HG02840 (cell line): ENCODE results near the gene FAM53B.

Source experiments
- ATAC-seq: cut with Tn5 transposase; IDR thresholded peaks from one replicate; pipeline ENCODE4 v1.9.1; 2021; ENCODE audit warnings: mild to moderate bottlenecking, moderate library complexity, moderate number of reproducible peaks; ENCODE audit not compliant: unreplicated experiment, low FRiP score

Gene FAM53B

DNA sequence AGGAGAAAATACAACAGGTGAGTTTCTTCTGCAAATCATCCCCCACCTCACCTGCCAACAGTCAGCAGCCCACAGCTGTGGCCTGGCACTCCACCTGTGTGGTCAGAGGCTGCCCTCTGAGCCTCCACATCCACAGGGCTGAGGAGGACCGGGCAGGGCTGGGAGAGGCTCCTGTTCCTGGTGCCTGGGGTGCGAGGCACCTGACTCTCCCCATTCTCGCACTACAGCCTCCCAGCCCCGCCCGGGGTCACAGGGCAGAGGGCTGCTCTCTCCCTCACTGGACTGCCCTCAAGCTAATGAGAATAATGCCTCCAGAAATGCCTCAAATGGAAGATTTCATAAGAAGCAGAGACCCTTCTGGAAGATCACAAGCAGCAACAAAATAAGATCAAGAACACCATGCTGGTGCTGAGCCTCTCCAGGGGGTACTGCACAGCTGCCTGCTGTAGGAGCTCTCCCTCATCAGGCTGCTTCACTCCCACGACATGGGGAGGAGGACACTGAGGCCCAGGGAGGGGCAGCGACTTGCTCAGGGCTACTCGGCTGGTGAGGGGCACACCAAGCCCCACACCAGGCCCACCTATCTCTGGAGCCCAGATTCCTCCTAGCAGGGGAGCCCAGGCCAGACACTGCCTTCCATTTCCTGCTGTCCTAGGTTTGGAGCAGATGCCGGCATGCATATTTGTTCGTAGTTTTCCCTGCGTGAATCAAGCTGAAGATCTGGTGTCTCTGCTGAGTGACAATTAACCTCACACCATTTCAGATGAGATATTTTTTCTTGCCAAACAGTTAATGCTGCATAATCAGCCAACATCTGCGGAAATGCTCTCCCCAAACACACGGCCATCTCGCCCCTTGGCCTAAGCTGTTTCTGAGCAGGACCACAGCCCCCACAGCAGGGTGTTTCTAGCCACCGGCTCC, 76.5 kb downstream of the FAM53B start:
- no peak for ATAC-seq

DNA sequence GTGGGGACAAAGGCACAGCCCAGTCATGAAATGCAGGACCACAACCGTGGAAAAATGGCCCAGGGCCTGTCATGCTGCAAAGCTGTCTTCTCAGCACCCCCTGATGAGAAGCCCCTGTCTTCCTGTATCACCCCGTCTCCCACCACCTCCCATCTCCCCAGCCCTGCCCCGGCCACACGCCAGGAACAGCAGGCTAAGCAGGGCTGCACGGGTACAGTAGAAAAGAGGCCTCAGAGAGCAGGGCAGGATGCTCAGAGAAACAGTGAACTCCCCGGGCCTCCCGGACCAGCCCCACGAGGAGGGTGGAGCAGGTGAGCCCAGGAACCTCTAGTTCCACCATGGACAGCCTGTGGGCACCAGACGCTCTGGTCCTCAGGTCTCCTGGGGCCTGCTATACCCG, 77.7 kb downstream of the FAM53B start:
- no peak for ATAC-seq

DNA sequence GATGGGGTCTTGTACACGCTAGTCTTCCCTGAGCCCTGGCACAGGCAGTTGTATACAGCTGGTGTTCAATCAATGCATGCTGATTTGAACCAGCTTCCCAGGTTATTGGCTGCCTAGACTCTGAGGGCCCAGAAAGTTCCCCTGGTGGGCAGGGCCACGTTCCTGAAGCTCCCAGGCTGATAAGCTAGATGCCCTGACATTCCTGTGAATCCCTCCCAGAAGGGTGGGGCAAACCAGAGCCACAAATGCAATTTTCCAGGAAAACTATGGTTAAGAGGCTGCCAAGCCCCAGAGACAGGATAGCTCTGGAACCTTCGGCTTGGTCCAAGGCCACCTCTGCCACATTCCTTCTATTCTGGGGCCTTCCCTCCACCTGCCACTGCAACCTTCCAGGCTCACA, 78.2 kb downstream of the FAM53B start:
- ATAC-seq = no peak

DNA sequence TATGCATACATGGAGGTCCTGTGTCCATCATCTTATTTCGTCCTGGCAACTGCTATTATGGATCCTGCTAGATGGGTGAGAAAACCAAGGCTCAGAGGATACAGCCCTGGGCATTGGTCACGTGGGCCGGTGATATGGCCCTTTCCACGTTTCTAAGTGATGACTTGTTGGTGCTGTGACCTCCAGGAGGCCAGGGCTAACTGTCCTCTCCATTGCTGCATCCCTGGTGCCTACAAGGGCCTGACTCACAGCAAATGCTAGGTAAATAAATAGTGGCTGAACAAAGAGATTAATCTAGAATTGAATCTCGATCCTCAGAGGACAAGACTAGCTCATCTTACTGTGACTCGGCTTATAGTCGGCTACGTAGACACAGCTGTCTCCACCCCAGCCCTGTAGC, 78.6 kb downstream of the FAM53B start:
- no peak for ATAC-seq

DNA sequence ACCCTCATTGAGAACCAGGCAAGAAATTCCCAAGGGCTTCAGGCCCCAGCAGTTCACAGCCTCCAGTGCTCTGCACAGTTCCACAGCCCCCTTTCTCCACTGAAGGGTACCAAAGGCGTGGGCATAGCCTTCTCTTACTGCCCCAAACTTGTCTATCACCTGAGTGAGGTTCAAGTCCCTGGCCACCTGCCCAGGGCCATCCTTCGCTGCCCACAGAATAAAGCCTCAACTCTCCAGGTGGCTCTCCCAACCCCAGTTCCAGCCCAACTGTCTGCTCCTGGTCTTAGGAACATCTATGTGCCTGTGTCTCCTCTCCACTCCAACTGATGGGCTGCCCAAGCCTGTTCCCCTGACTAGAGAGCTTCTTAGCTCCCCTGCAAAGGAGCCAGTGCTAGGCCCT, 79.1 kb downstream of the FAM53B start:
- no peak for ATAC-seq

DNA sequence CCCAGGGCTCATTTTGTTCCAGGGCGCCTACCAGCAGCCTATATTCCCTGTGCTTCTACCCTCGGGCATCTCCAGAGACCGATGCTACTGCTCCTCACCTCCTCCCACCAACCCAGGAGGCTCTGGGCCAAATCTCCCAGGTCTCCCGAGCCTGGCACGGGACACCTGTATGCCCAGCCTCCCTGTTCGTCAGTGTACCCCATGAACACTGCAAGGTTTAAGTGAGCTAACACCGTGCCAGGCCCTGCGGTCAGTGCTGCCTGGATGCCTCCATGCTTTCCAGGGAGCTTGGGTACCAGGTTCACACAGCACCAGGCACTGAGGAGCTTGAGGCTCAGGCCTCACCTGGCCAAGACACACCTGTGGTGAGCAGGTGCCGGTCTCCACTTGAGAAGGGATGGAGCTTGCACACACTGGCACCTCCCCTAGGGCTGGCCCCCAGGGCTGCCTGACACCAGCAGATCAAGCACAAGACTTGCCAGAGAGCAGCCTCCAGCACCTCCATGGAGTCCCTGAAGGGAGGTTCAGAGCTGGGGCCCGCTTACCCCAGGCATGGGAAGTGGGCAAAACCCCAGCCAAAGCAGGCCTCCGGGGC, 80.3 kb downstream of the FAM53B start:
- no peak for ATAC-seq

DNA sequence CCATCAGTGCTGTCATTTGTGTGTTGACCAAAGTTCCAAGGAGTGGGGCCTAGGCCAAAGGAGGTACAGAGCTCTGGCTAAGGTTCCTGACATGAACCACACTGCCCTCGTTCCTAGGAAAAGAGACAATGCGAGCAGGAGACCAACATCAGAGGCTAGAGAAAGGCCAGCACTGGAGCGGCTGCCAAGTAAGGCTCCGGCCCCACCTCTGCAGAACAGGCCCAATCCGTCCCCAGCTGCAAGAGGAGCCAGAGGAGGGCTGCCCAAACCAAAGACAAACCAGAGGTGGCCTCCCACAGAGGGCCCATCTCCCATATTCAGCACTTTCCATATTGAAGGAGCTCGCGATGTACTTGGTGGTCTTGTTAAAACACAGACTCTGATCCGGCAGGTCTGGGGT, 81.0 kb downstream of the FAM53B start:
- ATAC-seq = no peak

DNA sequence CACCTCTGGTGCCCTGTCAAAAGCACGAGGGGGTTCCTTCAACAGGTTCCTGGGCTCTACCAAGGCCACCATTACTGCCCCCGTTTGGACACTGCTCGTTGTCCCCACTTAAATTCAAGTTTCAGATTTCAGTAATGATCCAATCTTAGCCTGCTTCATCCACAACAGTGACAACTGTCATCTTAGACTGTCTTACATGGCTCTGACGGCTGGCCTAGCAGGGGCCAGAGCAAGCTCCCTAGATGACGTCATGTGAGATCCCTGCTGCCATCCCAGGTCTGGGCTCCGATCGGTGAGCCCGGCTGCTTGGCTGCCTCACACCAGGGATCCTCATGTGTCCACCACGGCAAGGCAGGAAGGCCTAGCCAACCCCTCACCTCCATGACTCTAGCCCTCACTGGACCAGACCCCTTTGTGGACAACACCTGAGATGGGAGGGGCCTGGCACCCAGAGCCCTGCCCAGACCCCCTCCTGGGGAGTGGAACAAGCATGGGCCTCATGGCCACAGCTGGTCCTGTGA, 82.5 kb downstream of the FAM53B start:
- ATAC-seq = no peak

DNA sequence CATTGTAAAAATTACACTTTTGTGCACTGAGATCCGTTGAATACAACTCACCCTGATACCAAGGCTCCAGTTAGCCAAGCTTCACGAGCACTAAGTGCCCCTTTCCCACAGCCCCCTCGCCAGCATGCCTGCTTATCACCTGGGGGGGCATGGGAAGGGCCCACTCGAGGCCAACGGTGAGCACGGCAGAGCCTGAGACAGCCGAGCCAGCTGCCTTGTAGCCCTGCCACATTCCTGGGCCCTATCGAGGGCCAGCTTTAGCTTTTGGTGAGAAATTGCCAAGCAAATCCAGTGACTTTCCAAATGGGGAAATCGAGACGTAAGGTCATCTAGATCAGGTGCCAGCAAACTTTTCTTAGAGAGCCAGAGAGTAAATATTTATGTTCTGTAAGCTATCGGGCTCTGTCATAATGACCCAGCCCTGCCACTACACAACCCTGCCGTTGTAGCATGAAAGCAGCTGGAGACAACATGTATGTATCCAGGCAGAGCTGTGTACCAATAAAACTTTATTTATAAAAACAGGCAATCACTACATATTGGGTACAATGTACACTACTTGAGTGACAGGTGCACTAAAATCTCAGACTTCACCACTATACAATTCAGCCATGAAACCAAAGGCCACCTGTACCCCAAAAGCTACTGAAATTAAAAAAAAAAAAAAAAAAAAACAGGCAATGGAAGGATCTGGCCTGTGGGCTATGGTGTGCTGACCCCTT, 83.6 kb downstream of the FAM53B start:
- ATAC-seq = no peak

DNA sequence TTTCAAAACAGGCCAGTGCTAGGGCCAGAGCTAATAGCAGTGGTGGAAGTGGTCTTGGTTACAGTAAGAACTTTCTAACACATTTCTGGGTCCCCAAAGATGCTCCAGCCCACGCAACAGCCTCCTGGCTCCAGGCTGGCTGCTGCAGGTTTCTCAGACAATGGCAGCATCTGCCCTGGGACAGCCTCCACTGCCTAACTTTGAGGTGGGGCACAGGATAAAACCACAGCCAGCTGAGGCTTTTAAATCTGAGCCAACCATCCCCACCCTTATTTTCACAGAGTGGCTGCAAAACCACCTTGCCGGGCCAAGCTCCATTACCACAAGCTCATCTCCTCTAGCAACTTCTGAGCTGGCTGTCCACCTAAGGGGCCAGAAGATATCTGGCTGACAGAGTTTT, 84.8 kb downstream of the FAM53B start:
- no peak for ATAC-seq

DNA sequence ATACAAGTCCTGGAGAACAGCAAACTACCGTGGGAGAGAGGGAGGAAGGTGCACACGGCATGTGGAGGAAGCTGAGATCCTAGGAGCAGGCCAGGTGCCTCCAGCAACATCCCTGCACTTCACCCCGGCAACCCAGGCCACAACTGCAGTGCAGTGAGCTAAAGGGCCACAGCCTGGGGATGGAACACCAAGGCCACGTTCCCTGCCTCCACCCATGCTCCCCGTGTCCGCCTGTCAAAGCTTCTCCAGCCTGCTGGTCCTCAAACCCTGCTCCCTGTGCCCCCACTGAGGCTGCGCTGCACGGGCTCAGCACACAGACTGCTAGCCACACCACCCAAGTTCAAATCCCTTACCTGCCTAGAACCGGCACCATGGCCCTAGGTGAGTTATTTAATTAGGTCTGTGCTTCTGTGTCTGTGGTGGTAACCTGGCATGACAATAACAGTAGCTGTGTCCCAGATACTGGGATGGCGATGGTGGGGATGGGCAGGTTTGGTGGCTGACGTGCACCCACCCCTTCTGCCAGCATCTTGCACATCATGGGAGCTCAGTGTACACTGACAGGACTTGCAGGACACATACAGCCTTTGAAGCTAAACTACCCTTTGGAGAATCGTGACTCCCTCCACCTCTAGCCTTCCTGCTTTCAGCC, 85.5 kb downstream of the FAM53B start:
- ATAC-seq = no peak

DNA sequence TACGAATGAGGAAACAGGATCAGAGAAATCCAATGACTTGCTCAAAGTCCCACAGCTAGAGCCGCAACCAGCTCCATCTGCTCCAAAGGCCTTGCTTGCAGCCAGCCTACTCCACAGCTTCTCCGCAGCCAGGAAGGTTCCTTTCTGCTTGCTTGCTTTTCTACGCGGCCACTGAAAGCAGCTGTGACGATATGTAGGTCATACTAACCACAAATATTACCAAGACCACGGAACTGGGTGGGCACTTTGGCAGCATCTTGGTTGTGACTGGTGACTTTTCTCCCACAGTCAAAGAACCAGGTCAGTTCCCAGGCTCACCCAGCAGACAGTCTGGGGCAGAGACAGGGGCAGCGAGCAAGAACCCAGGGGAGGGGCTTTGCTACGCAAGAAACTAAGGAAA, 86.4 kb downstream of the FAM53B start:
- ATAC-seq = no peak

DNA sequence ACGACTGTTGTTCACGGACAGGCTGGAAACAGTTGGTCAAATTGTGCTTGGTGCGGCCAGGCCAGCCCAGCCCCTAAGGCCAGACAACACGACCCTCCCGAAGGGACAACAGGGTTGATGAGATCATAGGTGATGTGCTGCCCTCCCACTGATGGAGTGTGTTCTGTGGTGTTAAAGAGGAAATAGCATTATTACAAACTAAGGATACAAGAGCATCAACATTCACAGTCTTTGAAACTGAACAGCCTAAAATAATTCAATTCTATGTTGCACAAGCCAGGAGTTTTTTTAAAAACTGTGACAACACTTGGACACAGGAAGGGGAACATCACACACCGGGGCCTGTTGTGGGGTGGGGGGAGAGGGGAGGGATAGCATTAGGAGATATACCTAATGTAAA, 87.6 kb downstream of the FAM53B start:
- no peak for ATAC-seq

DNA sequence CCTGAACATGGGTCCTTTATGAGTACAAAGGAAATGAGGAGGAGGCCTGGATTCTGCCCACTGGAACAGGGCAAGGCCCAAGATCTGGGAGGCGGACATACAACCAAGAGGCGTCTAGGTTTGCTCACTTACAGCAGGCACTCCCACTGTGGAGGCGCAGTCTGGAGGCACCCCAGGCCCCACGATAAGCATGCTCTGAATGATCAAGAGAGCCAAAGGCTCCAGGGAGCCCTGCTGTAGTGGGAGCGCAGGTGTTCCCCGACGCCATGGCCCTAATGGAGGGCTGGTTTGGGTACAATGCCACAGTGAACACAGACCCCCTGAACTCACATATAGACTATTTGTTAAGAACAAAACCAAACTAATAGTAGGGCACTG, 88.1 kb downstream of the FAM53B start:
- no peak for ATAC-seq

DNA sequence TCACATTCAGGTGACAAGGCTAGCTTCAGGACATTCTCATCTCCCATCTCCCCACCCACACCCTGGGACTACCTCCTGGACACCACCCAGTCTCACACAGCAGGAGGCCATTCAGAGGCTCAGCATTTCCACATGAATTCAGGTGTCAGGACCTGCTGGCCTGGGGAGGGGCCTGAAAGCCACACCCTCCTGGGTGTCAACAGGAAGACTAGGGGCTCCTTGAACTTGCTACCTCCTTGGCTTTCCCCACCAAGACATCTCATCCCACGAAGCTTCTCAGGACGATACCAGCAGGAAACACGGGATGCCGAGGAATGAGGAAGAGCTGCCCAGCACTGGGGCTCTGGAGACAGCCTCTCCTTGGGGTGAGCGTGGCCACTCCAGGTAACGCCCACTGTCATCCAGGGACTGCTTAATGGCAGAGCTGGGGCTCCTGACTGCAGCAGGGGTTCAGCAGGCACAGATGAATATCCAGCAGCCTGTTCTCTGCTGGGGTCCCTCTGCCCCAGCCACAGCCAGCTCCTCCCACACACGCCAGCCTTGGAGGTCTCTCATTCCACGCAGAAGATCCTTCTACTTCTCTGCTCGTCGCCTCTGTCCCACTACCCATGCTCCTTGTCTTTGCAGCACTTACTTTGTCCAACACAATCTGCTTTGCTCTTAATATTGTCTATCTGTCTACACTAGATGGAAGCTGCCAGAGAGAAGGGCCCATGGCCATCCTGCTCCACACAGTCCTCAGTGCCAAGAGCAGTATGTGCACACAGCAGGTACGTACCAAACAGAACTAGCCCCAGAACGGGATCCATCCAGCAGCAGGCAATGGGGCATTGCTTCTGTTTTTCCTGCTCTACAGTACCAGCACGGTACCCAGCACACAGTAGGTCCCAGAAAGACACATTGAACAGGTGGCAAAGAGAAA, 88.7 kb downstream of the FAM53B start:
- no peak for ATAC-seq

DNA sequence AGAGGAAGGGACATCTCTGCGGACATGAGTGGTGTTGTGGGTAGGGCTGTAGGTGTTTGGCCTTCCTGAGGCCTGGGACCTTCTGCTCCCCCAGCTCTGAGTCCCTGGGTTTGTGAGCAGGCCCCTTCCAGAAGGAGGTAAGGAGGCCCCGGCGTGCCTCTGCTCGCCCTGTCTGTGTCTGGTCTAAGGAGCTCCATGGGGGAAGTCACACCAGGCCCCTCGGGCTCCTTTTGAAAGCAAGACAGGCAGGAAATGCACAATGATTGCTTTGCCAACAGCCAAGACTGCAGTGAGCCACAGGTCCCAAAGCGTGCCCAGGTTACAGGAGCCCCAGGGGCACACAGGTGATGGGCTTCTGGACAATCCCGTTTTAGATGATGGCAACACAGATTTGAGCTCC, 89.5 kb downstream of the FAM53B start:
- ATAC-seq = no peak

DNA sequence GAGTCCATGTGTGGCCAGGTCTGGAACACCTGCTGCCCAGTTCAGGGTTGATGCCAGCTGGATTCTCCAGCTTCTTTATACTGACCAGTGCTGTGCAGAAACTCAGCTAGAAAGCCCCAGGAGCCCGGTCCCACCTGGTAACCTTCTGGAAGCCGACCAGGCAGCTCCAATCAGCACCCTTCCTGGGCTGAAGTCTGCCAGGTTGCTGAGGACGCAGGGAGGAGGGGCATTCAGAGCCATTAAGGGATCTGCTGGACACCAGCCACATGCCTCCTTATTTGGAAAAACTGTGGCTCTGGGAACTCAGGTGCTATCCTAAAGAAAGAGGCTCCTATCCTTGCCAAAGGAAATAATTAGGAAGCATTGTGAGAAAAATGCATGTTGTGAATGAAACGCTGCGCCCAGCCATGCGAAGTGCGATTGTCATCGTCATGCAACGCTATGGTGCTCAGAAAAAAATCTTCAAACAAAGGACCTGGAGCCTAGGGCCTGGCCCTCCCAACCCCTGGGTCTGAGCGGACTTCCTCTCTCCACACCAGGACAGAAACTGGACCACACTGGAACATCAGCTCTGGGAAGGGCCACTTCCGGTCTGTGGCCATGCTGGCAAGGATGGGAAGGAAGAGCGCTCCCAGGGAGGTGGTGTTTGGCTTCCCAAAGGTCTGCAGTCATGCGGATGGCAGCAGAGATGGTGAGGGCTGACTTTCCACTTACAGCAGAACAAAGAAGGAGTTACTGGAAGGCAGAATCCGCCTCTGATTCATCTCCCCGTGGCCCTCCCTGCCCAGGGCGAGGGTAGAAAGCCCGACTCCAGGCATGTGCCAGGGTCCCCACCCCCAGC, 90.1 kb downstream of the FAM53B start:
- ATAC-seq = no peak

DNA sequence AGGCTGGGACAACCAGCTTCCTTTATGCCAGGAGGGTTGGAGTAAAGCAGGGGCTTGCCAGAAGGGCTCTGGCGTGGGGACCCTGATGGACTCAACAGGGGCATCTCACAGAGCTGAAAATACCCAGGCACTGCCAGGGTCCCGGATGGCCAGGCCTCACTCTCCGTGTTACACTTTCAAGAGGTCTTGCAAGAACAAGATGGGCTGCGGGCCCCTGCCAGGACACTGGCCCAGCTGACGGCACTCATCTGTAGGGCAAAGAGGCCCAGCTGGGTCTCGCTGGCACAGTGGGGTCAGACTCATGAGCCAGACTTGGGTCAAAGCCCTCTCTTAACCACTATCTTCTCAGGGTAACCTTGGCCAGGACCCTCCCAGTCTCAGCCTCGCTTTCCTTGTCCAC, 90.9 kb downstream of the FAM53B start:
- no peak for ATAC-seq

DNA sequence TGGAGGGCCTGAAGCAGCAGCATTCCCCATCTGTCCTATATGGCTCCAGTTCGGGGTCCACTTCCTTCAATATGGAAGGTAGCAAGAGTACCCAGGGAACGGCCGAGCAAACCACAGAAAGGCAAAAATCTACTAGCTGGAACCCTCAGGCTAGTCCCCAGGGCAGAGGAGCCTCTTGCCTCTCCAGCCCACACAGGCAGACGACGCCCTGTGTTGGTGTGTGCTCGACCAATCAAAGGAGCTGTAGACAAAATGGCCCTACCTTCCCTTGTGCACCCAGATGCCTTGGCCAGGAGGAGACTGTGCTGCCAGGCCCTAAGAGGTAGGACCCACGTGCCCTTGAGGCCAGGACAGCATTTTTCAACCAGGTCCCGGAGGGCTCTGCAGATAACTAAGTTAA, 91.5 kb downstream of the FAM53B start:
- no peak for ATAC-seq
